ENCODE data around the gene ARHGAP10.

The ARHGAP10 gene

GRCh38 chr4:147965873-147966272, 234.0 kb downstream of the ARHGAP10 start:
- DNase-seq (ENCODE audit: low read depth), result no peak
- H3K4me3 ChIP-seq (ENCODE audit: low read depth, low read length), result no peak overlapping the region
- TF ChIP-seq CTCF (IDR thresholded peaks at IDR 0.05; ENCODE audit: low read depth, low read length, missing control alignments), result no peak

GRCh38 chr4:147968641-147969040, 236.8 kb downstream of the ARHGAP10 start:
- no peak for TF ChIP-seq CTCF (IDR thresholded peaks at IDR 0.05; ENCODE audit: low read depth, low read length, missing control alignments)
- no peak for DNase-seq (ENCODE audit: low read depth)
- no peak overlapping the region for H3K4me3 ChIP-seq (ENCODE audit: low read depth, low read length)

GRCh38 chr4:147969573-147970385, 237.9 kb downstream of the ARHGAP10 start:
- no peak overlapping the region for H3K4me3 ChIP-seq (ENCODE audit: low read depth, low read length)

GRCh38 chr4:147971116-147971515, 239.2 kb downstream of the ARHGAP10 start:
- DNase-seq (ENCODE audit: low read depth), result no peak
- no peak for TF ChIP-seq CTCF (IDR thresholded peaks at IDR 0.05; ENCODE audit: low read depth, low read length, missing control alignments)
- no peak overlapping the region for H3K4me3 ChIP-seq (ENCODE audit: low read depth, low read length)

More at GRCh38 chr4:147969573-147970385, 237.9 kb downstream of the ARHGAP10 start:
- DNase-seq (ENCODE audit: low read depth), result no peak
- no peak for TF ChIP-seq CTCF (IDR thresholded peaks at IDR 0.05; ENCODE audit: low read depth, low read length, missing control alignments)

GRCh38 chr4:147975325-147975724, 243.4 kb downstream of the ARHGAP10 start:
- no peak overlapping the region for H3K4me3 ChIP-seq (ENCODE audit: low read depth, low read length)
- no peak for TF ChIP-seq CTCF (IDR thresholded peaks at IDR 0.05; ENCODE audit: low read depth, low read length, missing control alignments)
- no peak for DNase-seq (ENCODE audit: low read depth)

- TF ChIP-seq CTCF (IDR thresholded peaks at IDR 0.05; ENCODE audit: low read depth, low read length, missing control alignments), result no peak
- no peak overlapping the region for H3K4me3 ChIP-seq (ENCODE audit: low read depth, low read length)
- DNase-seq (ENCODE audit: low read depth), result no peak
Measured at GRCh38 chr4:147975933-147976928, 244.3 kb downstream of the ARHGAP10 start.
